Measurements from ENCODE around the gene MTUS2.

DNA sequence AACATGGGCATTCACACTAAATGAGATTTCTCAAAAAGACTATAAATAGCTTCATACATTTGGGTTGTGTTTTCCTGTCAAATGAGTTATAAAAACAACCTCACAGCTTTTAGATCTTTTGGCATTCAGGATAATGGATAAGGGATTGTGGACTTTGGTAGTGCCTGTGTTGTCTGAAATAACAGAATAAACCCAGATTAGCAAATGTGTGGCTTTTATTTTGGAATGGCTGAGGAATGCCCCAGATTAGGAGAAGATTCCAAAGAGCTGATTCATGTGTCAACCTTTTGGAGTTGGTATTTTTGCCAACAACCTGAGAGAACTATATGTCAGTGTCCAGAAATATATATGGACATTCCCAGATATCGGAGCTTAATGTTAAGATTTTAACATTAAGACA is 164.7 kb downstream of the MTUS2 start:
- TF ChIP-seq CTCF (IDR thresholded peaks at IDR 0.05) (no peak), POLR2A (IDR thresholded peaks at IDR 0.05) (no peak), POLR2AphosphoS5 (IDR thresholded peaks at IDR 0.05) (no peak)
